ENCODE measurements around the gene TLE5.

The TLE5 gene

GRCh38 chr19:3099347-3100145 lies 37.3 kb upstream of the TLE5 start:
- TF ChIP-seq CTCF (IDR thresholded peaks at IDR 0.05; ENCODE audit: low read length, missing control alignments): no peak
- DNase-seq (ENCODE audit: low read depth): no peak
- no peak overlapping the region for H3K4me3 ChIP-seq (replicated peaks; ENCODE audit: low read depth, low read length)

GRCh38 chr19:3098515-3099346 lies 36.4 kb upstream of the TLE5 start:
- no peak for DNase-seq (ENCODE audit: low read depth)
- peak overlapping the region; percentile 37 for H3K4me3 ChIP-seq (replicated peaks; ENCODE audit: low read depth, low read length)

DNA sequence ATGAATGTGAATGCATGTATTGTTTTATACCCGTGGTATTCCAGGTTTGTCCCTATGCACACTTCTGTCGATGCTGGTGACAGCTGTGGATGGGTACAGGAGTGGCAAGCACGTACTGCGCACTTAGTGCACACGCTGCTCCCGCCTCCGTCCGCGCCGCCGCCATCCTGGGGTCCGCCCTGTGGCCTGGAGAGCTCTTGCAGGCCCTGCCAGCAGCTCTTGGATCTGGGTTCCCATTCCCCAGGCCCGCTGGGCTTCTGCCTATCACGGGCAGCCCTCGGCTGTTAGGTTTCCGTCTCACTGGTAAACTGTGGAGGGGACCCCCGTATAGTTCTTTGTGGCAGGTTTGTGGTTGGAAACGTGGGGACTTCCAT lies 35.8 kb upstream of the TLE5 start:
- TF ChIP-seq CTCF (IDR thresholded peaks at IDR 0.05; ENCODE audit: low read length, missing control alignments): no peak
- no peak for DNase-seq (ENCODE audit: low read depth)
- H3K4me3 ChIP-seq (replicated peaks; ENCODE audit: low read depth, low read length): peak overlapping the region; percentile 37

More at GRCh38 chr19:3098515-3099346, 36.4 kb upstream of the TLE5 start:
- TF ChIP-seq CTCF (IDR thresholded peaks at IDR 0.05; ENCODE audit: low read length, missing control alignments): no peak

DNA sequence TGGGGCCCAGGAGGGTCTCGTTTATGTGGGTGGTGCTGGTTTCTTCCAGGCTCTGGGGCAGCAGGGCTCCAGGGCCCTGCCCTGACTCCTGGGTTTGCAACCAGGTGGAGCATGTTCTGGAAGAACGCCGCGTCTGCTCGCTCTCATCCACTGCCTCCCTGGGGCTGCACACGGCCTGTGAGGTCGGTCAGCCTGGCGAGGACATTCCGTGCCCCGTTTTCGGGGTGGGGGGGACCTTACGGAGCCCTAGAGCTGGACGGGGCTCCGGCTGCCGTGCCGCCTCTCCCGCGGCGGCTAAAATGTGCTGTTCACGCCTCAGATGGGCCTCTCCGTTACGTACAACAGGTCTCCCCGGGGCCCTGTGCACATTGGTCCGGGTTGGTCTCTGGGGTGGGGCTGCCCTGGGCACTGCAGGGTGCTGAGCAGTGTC lies 35.2 kb upstream of the TLE5 start:
- TF ChIP-seq CTCF (IDR thresholded peaks at IDR 0.05; ENCODE audit: low read length, missing control alignments): no peak
- no peak for DNase-seq (ENCODE audit: low read depth)
- H3K4me3 ChIP-seq (replicated peaks; ENCODE audit: low read depth, low read length): no peak overlapping the region

DNA sequence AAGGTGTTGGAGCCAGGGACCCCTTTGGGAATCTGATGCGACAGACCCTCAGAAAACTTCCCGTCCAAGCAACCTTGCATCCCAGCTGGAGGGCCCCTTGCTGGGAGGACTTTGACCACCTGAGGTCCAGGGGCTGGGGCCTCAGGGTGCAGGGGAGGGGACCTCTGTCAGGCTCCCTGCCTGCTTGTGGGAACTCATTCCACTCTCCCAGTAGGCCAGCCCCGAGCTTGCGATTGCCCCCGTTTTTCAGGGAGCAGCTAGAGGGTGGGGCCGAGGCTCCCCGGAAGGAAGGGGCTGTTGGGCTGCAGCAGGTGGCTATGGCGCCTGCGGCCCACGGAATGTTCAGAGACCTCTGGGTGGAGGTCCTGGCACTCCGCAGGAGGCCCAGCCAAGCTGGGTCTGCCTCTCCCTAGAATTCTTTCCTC lies 34.6 kb upstream of the TLE5 start:
- H3K4me3 ChIP-seq (replicated peaks; ENCODE audit: low read depth, low read length): peak overlapping the region; percentile 85
- no peak for TF ChIP-seq CTCF (IDR thresholded peaks at IDR 0.05; ENCODE audit: low read length, missing control alignments)
- no peak for DNase-seq (ENCODE audit: low read depth)

DNA sequence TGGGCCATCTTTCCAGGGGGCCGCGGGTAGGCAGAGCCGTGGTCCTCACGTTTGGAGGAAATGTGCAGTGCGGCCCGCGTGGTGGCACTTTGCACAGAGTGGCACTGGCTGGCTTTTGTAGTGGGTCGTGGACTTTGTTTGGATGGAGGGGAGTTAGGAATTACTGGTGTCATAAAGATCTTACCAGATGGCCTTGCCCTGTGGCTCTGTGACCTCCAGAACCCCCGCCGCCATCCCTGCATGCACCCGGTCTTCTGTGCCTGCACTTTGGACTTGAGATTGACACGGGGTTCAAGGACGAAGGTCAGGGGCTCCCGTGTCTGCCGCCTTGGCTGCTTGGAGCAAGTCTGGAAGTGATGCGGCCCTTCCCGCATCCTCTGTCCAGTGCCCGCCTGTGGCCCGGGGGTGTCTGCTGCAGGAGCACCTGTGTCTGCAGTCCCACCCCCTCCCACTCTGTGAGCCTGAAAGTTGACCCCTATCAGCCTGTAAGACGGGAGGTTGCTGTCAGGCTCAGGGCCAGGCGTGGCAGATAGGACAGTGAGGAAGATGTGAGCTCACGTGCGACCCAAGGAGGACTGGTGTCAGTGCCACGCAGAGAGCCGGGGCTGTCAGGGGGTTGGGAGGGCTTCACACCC lies 34.1 kb upstream of the TLE5 start:
- DNase-seq (ENCODE audit: low read depth): no peak
- H3K4me3 ChIP-seq (replicated peaks; ENCODE audit: low read depth, low read length): peak overlapping the region; percentile 85

More for the DNA sequence above, 34.1 kb upstream of the TLE5 start:
- no peak for TF ChIP-seq CTCF (IDR thresholded peaks at IDR 0.05; ENCODE audit: low read length, missing control alignments)
